Endodermal cell (in vitro differentiated cells): Measurements from ENCODE around the gene ACBD5. TPM values are rescaled to one million over a fixed set of nuclear protein-coding genes. Genes with fewer than 3 reads are reported as not detected.
A peak's percentile ranks its signal among the peaks of the same experiment; 100 is the strongest.
"Not testable (repeated sequence)": the region's sequence is repeated elsewhere in the genome, so short reads cannot be mapped to it uniquely, and the experiment has no call there.

ENCODE experiments used
- DNase-seq: peaks from one replicate; pipeline ENCODE4 v3.0.0-alpha.2; 2017
- H3K27ac ChIP-seq: 2 replicates; pipeline ENCODE4 v1.5.1; 2013; ENCODE audit warnings: mild to moderate bottlenecking, low read depth, low read length, moderate library complexity
- H3K27me3 ChIP-seq: 2 replicates; pipeline ENCODE4 v1.6.1; 2013; ENCODE audit warnings: mild to moderate bottlenecking, low read length, moderate library complexity; ENCODE audit not compliant: insufficient read depth, control insufficient read depth, poor library complexity, severe bottlenecking
- H3K36me3 ChIP-seq: 2 replicates; pipeline ENCODE4 v1.7.0; 2013; ENCODE audit warnings: mild to moderate bottlenecking, low read length, moderate library complexity; ENCODE audit not compliant: control insufficient read depth, insufficient read depth
- H3K4me1 ChIP-seq: one replicate; pipeline ENCODE4 v1.7.0; 2013; ENCODE audit warnings: low read length; ENCODE audit not compliant: control insufficient read depth, insufficient read depth
- H3K4me3 ChIP-seq: 2 replicates; pipeline ENCODE4 v1.5.1; 2013; ENCODE audit warnings: mild to moderate bottlenecking, low read length, moderate library complexity
- H3K9ac ChIP-seq: 2 replicates; pipeline ENCODE4 v1.6.1; 2013; ENCODE audit warnings: mild to moderate bottlenecking, low read length, moderate library complexity; ENCODE audit not compliant: poor library complexity, severe bottlenecking; ENCODE audit errors: extremely low read depth
- H3K9me3 ChIP-seq: 2 replicates; pipeline ENCODE4 v1.6.1; 2013; ENCODE audit warnings: mild to moderate bottlenecking, low read length, moderate library complexity; ENCODE audit not compliant: control insufficient read depth
- H3K27ac Mint-ChIP-seq: 2 replicates; pipeline ENCODE4 v1.8.0; 2020; ENCODE audit warnings: mixed read lengths
- H3K27me3 Mint-ChIP-seq: 2 replicates; pipeline ENCODE4 v1.8.0; 2021; ENCODE audit warnings: mild to moderate bottlenecking, mixed read lengths; ENCODE audit not compliant: insufficient read depth
- H3K36me3 Mint-ChIP-seq: 2 replicates; pipeline ENCODE4 v1.8.0; 2020; ENCODE audit warnings: low read depth, mixed read lengths
- H3K4me1 Mint-ChIP-seq: 2 replicates; pipeline ENCODE4 v1.8.0; 2020; ENCODE audit warnings: mixed read lengths
- H3K4me3 Mint-ChIP-seq: 2 replicates; pipeline ENCODE4 v1.8.0; 2020; ENCODE audit warnings: mild to moderate bottlenecking, moderate library complexity, mixed read lengths
- H3K9me3 Mint-ChIP-seq: 2 replicates; pipeline ENCODE4 v1.8.0; 2020; ENCODE audit warnings: mild to moderate bottlenecking, mixed read lengths
- WGBS, 2 experiments: methylation state at CpG; one replicate each; pipeline versions ENCODE4 v1.1.5 to v1.1.7; 2013; ENCODE audit warnings: missing lambda C conversion rate in 2 of 2, mixed read lengths in 1 of 2; ENCODE audit not compliant: insufficient coverage in 1 of 2, insufficient read length in 1 of 2; 5-methylcytosine and 5-hydroxymethylcytosine counted together
- total RNA-seq, 2 donors: library from RNA; stranded (reverse); fragmentation: NEBNext Ultra II Directional in 1 of 2; extraction: Animal tissue kit (Norgen Biotek cat#: 25700) in 1 of 2; gene quantifications; 2 replicates in 1 of 2; 3 replicates in 1 of 2; pipeline ENCODE4 v1.2.1, GENCODE V29; 2021
- TF ChIP-seq, protein P1 (sequence below): fragments of 200-600 bp; sonication (generic); conservative IDR thresholded peaks from 2 replicates; pipeline ENCODE4 v1.5.0; 2021; ENCODE audit warnings: antibody characterized with exemption, mild to moderate bottlenecking

Gene ACBD5
- total RNA-seq, 2 donors from 2014 or later: 13.7 to 20.7 TPM

DNA sequence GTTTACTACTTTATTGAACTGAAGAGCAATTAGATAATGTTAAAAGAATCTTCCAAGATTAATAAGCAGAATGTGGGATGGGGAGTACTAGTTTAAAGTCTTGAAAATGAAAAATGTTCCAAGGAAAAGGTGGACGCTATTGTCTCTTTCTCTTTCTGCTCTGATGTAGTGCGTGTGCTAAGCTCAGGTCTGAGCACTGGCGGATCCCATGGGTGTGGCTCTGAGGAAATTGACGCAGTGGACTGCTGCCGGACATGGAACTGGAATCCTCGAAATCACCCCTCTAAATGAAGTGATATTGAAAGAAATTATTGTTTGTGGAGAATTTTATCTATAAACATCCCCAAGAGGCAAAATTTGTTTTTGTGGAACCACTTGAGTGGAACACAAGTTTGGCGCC is 22.2 kb upstream of the ACBD5 start:
- not testable (repeated sequence) for DNase-seq, H3K27ac ChIP-seq, H3K4me3 ChIP-seq, H3K36me3 Mint-ChIP-seq, H3K4me1 ChIP-seq, H3K4me1 Mint-ChIP-seq, H3K27ac Mint-ChIP-seq, H3K9me3 ChIP-seq, H3K9me3 Mint-ChIP-seq, H3K4me3 Mint-ChIP-seq, H3K36me3 ChIP-seq, H3K9ac ChIP-seq
- peaks cover 71% of the 10 kb centered on the region for H3K27me3 Mint-ChIP-seq
- WGBS, 2 experiments: 94 to 98% methylated on average over 5 of the region's 7 CpGs
- peaks cover 48% of the 10 kb centered on the region for H3K27me3 ChIP-seq

DNA sequence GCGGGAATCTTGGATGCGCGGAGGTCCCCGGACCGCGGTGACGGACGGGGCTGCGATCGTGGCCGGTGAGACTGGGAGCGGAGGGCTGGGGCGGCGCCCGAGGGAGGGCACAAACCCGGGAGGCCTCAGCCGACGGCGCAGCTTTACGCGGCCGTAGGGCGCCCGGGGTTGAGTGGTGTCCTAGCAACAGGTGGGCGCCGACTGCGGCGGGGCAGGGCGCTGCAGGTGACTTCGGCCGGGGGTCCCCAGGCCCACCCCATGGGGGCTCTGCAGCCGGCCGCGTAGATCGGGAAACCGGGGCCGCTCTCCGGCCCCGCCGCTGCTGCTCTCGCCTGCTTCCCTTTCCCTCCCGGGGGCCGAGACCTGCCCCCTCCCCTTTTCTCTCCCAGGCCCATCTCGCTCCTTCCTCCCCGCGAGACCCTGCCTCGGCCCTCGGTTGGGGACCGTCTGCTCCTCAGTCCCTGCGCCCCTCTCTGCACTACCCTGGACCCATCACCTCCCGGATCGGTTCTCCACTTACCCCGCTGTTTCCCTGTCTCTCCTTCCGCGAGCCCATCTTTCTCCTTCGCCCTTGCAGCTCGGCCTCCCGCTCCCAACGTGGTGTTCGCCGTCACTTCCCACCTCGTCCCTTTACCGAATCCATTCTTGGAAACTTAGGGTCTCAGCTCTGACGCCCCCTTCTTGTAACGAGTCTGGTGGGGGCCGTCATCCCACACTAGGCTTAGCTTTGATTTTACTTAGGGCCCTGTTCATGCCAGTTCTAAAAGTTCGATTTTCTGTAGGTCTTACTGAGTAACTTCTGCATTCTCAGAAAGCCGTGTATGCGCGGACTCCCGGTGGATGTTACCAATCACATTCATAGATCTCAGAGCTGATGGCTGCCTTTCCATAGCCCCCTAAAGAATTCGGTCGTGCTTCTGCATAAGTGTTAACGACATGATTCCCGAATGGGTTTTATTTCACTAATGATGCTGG is 18.5 kb upstream of the ACBD5 start:
- H3K4me1 Mint-ChIP-seq: peaks cover 3% of the 10 kb centered on the region
- peak overlapping the region; percentile 79 for H3K4me3 Mint-ChIP-seq
- H3K27me3 Mint-ChIP-seq: peaks cover 69% of the 10 kb centered on the region
- DNase-seq: peak; percentile 76
- Histone ChIP-seq H3K27me3 (peaks cover 55% of the 10 kb centered on the region), H3K27ac (no peak overlapping the region), H3K4me3 (peak overlapping the region; percentile 78), H3K9me3 (no peaks in the 10 kb centered on the region), H3K4me1 (no peaks in the 10 kb centered on the region), H3K9ac (peak overlapping the region; percentile 40), H3K36me3 (no peaks in the 10 kb centered on the region)
- no peak overlapping the region for H3K27ac Mint-ChIP-seq
- TF ChIP-seq, protein P1, sequence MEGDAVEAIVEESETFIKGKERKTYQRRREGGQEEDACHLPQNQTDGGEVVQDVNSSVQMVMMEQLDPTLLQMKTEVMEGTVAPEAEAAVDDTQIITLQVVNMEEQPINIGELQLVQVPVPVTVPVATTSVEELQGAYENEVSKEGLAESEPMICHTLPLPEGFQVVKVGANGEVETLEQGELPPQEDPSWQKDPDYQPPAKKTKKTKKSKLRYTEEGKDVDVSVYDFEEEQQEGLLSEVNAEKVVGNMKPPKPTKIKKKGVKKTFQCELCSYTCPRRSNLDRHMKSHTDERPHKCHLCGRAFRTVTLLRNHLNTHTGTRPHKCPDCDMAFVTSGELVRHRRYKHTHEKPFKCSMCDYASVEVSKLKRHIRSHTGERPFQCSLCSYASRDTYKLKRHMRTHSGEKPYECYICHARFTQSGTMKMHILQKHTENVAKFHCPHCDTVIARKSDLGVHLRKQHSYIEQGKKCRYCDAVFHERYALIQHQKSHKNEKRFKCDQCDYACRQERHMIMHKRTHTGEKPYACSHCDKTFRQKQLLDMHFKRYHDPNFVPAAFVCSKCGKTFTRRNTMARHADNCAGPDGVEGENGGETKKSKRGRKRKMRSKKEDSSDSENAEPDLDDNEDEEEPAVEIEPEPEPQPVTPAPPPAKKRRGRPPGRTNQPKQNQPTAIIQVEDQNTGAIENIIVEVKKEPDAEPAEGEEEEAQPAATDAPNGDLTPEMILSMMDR: peak; percentile 33
- H3K9me3 Mint-ChIP-seq: peaks cover 13% of the 10 kb centered on the region
- 2 to 4% methylated on average over 42 to 75 of the region's 75 CpGs for WGBS, 2 experiments
- no peaks in the 10 kb centered on the region for H3K36me3 Mint-ChIP-seq

DNA sequence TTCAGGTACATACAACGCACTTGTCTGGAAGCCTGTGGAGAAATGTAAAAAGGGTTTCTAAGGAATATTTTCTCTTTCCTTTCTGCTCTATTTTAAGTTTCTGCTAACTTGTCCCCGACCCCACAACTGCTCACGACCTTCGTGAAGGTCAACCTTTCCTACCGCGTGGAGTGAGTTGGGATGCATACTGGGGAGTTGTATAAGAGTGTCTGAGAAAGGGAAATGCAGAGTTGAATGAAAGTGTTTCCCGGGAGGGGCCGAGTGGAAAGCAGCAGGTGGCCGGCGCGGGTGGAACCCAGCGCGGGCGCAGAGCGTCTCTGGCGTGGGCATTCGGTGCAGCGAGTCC is 17.9 kb upstream of the ACBD5 start:
- no peaks in the 10 kb centered on the region for H3K36me3 ChIP-seq
- H3K4me1 Mint-ChIP-seq: peaks cover 3% of the 10 kb centered on the region
- peak overlapping the region; percentile 78 for H3K4me3 ChIP-seq
- no peak overlapping the region for H3K27ac ChIP-seq
- H3K9me3 ChIP-seq: no peaks in the 10 kb centered on the region
- no peak overlapping the region for H3K27ac Mint-ChIP-seq
- peak overlapping the region; percentile 79 for H3K4me3 Mint-ChIP-seq
- peaks cover 13% of the 10 kb centered on the region for H3K9me3 Mint-ChIP-seq
- DNase-seq: no peak
- 9 to 14% methylated on average over 7 to 18 of the region's 18 CpGs for WGBS, 2 experiments
- H3K36me3 Mint-ChIP-seq: no peaks in the 10 kb centered on the region
- no peak overlapping the region for H3K9ac ChIP-seq
- H3K27me3 ChIP-seq: peaks cover 55% of the 10 kb centered on the region
- TF ChIP-seq, protein P1: no peak
- no peaks in the 10 kb centered on the region for H3K4me1 ChIP-seq
- peaks cover 67% of the 10 kb centered on the region for H3K27me3 Mint-ChIP-seq
